DMS53 (cell line): ENCODE data around the gene TUBB4B.
A peak's percentile ranks its signal among the peaks of the same experiment; 100 is the strongest.

Experiments
- DNase-seq: peaks from one replicate; lab custom pipeline; 2025; lab: John Stamatoyannopoulos, UW

TUBB4B gene

DNA sequence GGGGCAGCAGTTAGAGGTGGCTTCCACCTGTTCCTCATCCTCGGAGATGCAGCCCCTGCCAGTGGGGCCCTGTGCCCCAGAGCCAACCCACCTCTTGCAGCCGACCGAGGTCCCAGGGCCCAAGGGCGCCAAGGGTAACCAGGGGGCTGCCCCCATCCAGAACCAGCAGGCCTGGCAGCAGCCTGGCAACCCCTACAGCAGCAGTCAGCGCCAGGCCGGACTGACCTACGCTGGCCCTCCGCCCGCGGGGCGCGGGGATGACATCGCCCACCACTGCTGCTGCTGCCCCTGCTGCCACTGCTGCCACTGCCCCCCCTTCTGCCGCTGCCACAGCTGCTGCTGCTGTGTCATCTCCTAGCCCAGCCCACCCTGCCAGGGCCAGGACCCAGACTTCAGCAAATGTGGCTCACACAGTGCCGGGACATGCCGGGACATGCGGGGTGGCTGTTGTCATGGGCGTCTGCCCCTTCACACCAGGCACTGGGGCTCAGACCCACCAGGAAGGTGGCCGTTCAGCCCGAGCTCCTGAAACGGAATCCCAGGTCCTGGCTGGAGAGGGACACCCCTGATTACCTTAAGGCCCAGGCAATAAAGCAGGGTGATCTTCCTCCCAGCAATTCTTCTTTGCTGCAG, 15.3 kb upstream of the TUBB4B start:
- no peak for DNase-seq

DNA sequence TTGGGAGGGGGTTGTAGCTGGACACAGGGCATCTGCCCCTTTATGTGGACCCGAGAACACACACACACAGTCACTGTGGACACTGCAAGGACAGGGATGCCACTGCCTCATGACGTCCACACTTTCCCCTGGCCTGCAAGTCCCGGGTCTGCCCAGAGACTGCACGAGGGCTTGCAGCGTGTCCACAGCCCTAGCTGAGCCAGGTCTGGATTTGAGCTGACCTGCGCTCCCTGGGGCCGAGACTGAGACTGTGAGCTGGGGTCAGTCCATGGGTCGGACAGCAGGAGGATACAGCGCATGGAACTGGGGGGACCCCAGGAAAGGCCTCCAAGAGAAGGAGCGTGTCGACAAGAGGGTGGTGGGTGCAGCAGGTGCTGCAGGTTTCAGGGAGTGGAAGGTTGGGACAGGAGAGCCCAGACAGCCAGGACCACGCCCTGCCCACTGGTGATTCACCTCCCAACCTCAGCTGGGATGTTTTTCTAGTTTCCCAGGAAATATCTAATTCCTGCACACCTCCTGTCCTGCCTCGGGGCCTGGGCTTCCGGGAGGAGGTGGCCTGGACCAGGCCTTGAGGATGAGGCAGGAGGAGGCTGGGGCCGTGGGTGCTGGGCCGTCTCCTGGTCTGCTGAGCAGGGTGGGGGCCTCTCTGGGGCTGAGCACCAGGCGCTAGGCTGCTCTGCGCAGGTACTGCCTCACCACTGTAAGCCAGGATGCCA, 14.6 kb upstream of the TUBB4B start:
- DNase-seq = peak; percentile 73

DNA sequence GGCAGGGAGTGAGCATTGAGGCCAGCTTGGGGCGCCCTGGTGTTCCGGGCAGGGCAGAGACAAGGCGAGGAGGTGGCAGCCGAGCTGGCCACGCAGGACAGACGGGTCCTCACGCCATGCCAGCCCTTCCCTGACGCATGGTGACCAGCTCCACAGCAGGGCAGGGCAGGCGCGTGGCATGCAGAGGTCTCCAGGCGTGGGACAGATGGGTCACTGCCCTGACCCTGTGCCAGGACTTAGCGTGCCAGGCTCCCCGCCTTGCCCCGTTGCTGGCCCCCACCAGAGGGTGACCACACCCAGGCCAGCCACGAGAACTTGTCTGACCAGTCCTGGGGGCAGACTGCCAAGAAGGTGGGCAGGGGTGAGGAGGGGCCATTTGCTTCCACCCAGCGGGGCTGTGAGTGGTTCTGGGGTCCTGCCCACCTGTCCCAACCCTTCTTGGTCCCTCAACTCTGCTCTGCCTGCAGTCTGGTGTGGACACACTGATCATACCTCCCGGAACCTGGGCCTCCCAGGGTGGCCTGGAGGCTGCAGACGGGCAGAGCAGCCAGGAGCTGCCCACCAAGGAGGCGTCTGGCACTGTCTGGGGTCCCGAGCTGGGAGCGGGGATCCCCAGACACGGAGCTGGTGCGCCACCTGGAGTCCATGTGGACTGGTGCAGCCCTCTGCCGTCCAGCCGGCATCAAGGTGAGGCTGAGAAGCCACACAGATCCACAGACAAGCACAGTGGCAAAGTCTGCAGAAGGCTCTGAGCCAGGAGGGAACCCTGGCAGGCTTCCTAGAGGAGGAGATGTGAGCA, 13.8 kb upstream of the TUBB4B start, which contains the start of gene RNF224:
TSS of gene RNF224 (plus strand) at position 449 of the 799 bp plus-strand sequence. CDS start 834 bp downstream, outside the sequence.
- DNase-seq = peak; percentile 93

DNA sequence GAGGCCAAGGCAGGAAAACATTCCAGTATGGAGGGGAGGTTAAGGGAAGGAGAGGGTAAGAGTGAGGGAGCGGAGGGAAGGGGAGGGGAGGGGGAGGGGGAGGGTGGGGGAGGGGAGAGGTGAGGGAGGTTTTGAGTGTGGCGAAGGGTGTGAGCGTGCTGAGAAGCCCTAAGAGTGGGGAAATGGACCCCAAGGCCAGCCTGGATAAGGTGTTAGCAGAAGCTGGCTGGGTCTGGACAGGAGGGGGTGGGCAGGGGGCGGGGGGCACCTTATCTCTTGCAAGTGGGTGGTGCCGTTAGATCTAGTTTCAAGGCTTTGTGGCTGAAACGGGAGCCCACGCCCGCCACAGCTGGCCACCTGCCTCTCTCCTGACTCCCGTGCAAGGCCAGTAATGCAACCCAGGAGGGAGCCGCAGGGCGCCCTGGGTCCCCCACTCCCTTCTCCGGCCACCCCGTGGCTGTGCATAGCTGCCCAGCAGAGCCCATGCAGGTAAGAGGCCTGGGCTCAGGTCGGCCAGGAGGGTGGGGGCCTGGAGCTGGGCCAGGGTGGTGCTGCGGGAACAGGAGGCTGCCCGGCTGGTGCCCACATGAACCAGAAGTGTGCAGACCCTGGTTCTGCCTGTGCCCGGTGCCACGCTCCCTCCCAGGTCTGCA, 13.1 kb upstream of the TUBB4B start:
- DNase-seq = no peak

DNA sequence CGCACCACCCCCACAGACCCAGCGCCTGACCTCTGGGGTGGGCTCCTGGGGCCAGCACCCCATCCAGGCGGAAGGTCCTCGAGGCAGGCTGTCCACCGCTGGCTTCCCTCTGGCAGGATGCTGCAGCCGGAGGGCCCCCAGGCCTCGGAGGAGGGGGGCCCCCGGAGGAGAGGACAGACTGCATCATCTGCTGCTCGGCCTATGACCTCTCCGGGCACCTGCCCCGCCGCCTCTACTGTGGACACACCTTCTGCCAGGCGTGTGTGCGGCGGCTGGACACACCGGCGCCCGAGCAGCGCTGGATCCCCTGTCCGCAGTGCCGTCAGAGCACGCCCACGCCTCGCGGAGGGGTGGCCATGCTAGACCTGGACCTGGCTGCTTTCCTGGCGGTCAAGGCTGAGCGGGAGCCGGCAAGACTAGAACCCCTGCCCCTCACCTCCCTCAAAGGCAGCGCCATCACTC, 12.6 kb upstream of the TUBB4B start:
- DNase-seq = peak; percentile 48

DNA sequence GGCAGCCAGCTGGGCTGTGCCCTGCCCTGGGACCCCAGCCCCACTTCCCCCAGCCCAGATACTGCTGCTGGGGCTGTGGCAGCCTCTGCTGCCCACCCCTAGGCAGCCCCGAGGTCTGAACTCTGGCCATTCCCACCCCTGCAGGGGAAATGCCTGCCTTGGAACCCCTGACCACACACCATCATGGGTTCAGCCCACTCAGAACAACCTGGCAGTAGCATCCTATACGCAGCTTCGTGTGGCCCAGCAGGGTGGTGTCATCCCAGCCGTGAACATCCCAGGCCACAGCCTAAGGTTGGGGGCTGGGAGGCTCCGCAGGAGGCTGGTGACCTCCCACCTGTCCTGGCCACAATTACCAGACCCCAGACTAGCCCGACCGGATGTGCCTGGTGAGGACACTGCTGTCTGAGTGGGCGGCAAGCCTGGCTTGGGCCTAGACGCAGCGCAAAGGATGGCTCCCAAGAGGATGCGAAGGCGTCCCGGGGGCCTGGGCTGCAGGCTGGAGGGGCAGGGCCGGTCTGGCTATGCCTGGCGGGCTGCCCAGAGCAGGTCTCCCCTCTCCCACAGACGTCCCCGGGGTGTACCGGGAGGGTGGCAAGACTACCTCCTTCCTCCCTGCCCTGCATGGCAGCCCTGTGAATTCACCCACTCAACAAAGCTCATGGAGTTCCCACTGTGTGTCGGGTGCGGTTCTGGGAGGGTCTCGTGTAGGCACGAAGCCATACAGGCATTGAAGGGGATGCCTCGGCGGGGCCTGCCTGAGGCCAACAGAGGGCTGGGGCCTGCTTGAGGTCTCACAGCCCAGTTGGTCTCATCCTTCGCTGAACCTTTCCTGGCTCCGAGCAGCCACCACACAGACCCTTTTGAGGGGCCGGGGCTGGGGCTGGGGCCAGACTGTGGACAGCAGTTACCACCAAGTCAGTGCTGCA, 11.9 kb upstream of the TUBB4B start:
- DNase-seq = no peak

DNA sequence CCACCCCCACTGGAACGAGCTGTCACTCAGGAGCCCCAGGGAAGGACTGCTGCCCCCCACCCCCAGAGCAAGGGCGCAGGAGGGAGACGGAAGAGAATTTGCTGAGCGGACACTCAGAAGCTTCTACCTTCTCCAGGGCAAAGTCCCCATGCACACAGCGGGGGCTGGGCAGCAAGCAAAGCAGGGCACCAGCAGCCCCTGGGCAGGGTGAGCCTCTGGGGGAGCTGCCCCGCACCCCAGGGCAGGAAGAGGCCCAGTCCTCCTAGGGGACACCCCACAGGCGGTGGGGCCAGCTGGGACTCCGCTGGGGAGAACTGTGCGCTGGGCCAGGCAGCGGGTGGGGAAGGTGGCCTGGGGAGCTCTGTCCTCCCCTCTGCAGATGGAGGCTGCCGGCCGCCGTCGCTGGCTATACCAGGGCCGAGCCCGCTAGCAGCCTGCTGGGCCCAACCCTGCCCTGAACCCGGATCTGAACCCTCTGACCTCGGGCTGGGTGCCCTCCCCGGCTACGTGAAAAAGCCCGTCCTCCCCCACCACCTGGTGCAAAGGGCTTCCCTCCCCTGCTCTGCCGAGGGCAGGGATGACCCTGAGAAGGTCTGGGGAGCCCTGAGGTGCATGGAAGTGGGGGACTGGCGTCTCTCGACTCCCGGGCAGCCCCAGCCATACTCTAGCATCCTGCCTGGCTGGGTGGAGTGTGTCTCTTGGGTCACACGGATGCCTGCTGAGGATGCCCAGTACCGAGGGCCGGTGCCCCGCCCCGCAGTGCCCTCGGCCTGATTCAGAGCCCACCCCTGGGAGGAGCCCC, 11.0 kb upstream of the TUBB4B start:
- DNase-seq = no peak

DNA sequence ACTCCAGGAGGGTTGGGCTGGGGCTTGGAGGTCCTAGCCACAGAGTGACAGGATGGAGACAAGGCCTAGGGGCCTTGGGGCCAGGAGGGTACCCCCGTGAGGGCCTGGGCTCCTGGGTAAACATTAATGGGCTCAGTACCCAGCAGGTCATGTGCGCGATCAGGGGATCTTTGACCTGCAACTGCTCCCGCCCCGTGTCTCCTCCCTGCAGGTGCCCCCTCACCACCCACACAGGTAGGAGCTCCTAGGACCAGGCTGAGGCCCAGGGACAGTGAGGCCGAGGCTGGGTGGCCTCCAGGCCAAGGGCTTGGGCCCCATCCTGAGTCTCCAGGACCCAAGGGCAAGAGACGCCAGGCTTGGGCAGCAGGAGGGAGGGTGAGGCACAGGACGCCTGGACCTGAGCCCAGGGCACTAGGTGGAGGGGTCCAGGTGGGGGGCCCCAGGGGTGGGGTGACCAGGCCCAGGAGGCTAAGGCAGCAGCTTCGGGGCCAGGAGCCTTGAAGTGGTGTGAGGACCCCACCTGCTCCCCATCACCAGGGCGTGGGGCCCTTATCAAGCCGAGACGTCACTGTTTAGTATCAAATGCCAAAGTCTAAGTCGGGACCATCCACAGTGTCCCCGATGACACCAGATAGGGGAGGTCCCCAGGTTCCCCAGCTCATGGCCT, 10.2 kb upstream of the TUBB4B start, which contains the start of gene SLC34A3:
TSS of gene SLC34A3 (plus strand) at position 197 of the 667 bp plus-strand sequence. CDS start 802 bp downstream, outside the sequence.
- no peak for DNase-seq

DNA sequence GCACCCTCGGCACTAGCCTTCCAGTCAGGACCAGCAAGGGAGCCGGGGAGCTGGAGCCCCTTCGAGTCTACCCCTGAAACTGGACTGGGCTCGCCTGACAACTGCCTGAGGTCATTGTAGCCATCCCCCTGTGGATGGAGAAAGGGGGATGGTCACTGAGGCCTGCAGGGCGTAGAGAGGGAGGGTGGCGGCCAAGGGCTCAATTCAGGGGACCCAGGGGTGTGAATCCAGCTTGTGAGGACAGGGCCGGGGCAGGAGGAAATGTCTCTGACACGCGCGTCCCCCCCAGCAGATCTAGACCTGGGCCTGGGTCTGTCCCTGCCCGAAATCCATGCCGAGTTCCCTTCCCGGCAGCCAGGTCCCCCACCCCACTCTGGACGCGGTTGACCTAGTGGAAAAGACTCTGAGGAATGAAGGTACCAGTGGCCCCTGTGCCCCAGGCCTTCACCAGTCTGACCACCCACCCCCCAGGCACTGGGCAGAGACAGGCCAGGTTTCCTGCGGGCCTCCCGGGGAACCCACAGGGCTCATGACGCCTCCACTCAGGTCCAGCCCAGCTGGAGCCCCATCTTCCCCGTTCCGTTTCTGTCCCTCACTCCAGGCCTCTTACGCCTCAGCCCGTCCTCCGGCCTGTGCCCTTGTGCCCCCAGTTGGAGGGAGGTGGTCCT, 9.6 kb upstream of the TUBB4B start:
- no peak for DNase-seq

DNA sequence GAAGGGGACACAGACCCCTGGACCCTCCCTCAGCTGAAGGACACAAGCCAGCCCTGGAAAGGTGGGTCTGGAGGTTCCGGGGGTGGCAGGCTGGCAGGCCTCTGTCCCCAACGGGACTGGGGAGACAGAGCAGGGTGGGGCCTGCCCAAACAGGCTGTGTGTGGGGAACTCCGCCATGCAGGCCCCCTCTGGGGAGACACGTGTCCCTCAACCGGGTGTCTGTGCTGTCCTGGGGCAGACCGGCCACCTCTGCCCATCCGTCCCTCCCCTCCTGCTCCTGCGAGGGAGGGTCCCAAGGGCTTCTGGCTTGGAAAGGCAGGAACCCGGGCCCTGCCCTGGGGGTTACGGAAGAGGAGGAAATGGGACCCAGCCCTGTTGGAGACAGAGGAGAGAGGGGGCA, 9.0 kb upstream of the TUBB4B start:
- no peak for DNase-seq

DNA sequence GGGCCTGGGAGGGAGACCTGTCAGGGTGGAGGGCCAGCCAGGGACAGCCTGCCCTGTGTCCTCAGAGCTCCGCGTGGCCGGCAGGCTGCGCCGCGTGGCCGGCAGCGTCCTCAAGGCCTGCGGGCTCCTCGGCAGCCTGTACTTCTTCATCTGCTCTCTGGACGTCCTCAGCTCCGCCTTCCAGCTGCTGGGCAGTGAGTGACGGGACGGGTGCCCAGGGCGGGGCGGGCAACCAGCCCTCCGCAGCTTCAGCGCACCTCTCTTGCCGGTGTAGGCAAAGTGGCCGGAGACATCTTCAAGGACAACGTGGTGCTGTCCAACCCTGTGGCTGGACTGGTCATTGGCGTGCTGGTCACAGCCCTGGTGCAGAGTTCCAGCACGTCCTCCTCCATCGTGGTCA, 8.6 kb upstream of the TUBB4B start:
- no peak for DNase-seq

DNA sequence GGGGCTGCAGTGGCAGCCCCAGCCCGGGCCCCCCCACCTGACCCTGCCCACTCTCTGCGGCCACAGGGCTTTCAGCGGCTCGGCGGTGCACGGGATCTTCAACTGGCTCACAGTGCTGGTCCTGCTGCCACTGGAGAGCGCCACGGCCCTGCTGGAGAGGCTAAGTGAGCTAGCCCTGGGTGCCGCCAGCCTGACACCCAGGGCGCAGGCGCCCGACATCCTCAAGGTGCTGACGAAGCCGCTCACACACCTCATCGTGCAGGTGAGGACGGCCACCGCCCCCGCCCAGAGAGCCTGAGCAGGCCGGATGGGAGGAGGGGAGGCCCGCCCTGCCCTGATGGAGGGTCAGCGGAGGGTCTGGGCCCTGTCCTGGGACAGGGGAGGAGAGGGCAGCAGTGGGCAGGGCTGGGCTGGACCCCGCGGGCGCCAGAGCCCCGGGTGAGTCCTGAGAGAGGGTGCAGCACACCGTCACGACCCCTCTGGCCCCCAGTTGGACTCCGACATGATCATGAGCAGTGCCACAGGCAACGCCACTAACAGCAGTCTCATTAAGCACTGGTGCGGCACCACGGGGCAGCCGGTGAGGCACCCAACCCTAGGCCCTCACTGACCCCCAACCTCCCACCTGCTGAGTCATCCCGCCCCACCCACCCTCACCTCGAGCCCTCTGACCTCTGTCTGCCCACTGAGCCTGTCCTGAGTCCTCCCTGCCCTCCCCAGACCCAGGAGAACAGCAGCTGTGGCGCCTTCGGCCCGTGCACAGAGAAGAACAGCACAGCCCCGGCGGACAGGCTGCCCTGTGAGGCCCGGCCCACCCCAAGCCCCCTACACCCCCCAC, 7.7 kb upstream of the TUBB4B start:
- peak; percentile 93 for DNase-seq

DNA sequence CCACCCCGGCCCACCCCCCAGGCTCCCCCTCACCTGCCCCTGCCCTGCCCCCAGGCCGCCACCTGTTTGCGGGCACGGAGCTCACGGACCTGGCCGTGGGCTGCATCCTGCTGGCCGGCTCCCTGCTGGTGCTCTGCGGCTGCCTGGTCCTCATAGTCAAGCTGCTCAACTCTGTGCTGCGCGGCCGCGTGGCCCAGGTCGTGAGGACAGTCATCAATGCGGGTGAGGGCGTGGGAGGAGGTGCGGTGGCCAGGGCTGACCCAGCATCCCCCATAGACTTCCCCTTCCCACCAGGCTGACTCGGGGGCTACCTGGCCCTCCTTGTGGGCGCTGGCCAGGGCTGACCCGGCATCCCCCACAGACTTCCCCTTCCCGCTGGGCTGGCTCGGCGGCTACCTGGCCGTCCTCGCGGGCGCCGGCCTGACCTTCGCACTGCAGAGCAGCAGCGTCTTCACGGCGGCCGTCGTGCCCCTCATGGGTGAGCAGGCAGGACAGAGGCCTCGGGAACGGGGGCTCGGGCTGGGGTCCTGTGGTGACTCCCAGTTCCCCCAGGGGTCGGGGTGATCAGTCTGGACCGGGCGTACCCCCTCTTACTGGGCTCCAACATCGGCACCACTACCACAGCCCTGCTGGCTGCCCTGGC, 6.9 kb upstream of the TUBB4B start:
- DNase-seq = peak; percentile 78

DNA sequence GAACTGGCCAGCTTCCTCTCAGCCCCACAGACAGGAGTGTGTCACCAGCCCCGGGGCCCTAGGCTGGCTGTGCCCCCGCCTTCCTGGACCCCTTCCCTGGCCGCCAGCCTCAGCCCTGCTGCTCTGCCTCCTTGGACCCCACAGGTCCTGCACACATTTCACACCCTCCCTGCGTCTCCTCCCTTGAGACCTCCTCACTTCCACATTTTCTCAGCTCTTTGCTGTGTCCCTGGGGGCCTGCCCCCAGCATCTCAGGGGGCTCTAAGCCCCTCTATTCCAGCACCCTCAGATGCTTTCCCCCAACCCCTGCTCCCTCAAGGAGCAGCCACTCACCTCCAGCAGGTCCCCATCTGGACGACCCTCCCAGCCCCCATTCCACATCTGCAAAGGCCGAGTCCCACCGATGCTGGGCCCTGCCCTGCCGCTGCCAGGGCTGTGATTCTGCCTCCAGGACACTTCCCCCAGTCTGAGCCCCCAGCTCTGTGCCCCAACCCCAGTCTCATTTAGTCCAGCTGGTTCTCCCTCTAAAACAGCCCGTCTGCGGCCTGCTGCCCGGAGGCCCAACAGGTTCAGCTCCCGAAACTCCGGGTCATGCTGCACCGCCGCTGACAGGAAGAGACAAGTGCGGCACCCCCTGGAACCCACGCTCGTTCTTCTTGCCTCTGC, 6.2 kb upstream of the TUBB4B start:
- no peak for DNase-seq

DNA sequence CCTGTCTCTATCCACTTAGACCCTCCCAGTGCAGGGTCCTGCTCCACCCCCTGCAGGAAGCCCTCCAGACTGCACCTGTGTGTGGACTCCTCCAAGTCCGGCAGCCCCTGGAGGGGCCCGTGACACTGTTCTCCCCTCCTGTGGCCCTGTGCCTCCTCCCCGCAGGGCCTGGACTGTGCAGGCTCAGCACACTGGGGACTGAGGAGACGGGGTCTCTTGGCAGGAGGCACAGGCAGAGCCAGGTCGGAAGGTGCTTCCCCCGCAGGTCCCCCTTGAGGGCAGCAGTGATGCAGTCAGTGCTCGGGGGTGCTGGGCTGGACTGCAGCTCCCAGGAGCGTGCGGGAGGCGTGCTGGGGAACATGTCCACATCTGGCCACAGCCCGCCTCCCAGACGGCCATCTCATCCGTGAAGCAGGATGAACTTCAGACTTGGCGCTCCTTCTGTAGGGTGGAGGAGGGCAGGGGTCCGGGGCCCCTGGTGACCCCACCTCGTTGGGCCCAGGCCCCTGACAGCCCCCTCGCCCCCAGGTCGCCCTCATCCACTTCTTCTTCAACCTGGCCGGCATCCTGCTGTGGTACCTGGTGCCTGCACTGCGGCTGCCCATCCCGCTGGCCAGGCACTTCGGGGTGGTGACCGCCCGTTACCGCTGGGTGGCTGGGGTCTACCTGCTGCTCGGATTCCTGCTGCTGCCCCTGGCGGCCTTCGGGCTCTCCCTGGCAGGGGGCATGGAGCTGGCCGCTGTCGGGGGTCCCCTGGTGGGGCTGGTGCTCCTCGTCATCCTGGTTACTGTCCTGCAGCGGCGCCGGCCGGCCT, 5.5 kb upstream of the TUBB4B start:
- no peak for DNase-seq
